ENCODE measurements around the gene ZNF195.
"Not testable (repeated sequence)": the region's sequence is repeated elsewhere in the genome, so short reads cannot be mapped to it uniquely, and the experiment has no call there.

- not testable (repeated sequence) for TF ChIP-seq CTCF (conservative IDR thresholded peaks at IDR 0.05 in 1 of 2, IDR thresholded peaks at IDR 0.05 in 1 of 2; ENCODE audit: low read depth in 1 of 2, low read length in 2 of 2); EZH2 (IDR thresholded peaks at IDR 0.05; ENCODE audit: low read length, missing control alignments)
Measured at GRCh38 chr11:3423138-3423731, 44.3 kb upstream of the ZNF195 start.

Measured in fibroblast of lung (primary cell).